HCT116 (cell line): ENCODE results near the gene DOCK1. TPM values are rescaled to one million over a fixed set of nuclear protein-coding genes. Genes with fewer than 3 reads are reported as not detected.

ENCODE experiments used
- ATAC-seq: fragments of 200-7000 bp; cut with Tn5 transposase; 2 replicates; pipeline ENCODE4 v1.9.1; 2020; ENCODE audit warnings: mild to moderate bottlenecking, moderate library complexity
- BruUV-seq: library from RNA; stranded (reverse); fragments of 400-500 nt; replicated peaks from 2 replicates; lab custom pipeline; 2021; lab: Mats Ljungman, UMichigan
- CTCF ChIA-PET: fragments of 300-600 bp; sonication (Branson Sonifier 250); formaldehyde crosslinking; loops from one replicate; lab custom pipeline; 2021; ENCODE audit warnings: antibody characterized with exemption; lab: Charles Lee
- POLR2A ChIA-PET: fragments of 300-600, 350-600 bp; sonication (Branson Sonifier 250); formaldehyde crosslinking; loops from one replicate; lab custom pipeline; 2021; ENCODE audit warnings: antibody characterized with exemption; lab: Charles Lee
- RAD21 ChIA-PET, 2 experiments: fragments of 300-600 bp; sonication (Branson Sonifier 250); formaldehyde crosslinking; loops; one replicate each; lab custom pipeline; 2023; ENCODE audit warnings: low total read pairs in 2 of 2; ENCODE audit not compliant: uncharacterized antibody in 2 of 2, unreplicated experiment in 2 of 2, low non-redundant PET in 1 of 2; lab: Charles Lee
- DNase-seq: peaks from one replicate; pipeline ENCODE4 v3.0.0-alpha.2; 2010; ENCODE audit warnings: low read depth, low spot score
- H2AFZ ChIP-seq: fragments of 200-600 bp; shearing (Covaris generic), sonication (generic); 2 replicates; pipeline ENCODE4 v1.6.1; 2017; ENCODE audit warnings: low read depth, mixed run types, mixed read lengths, antibody characterized with exemption, low read length; ENCODE audit not compliant: poor library complexity, severe bottlenecking
- H3K27ac ChIP-seq: 2 replicates; pipeline ENCODE4 v1.5.1; 2012; ENCODE audit warnings: low read depth, low read length
- H3K27me3 ChIP-seq: fragments of 200-600 bp; sonication (generic); 2 replicates; pipeline ENCODE4 v1.6.1; 2016; ENCODE audit warnings: mixed run types, low read length, mixed read lengths; ENCODE audit not compliant: insufficient read depth
- H3K36me3 ChIP-seq, 2 experiments: fragments of 200-500 bp in 1 of 2; fragments of 200-600 bp in 1 of 2; sonication (Bioruptor generic) in 1 of 2; sonication (generic) in 1 of 2; 2 replicates each; pipeline versions ENCODE4 v1.5.1 to v1.6.1; 2014 to 2016; ENCODE audit warnings: low read length in 2 of 2, inconsistent platforms in 1 of 2, mixed read lengths in 1 of 2, mixed run types in 1 of 2; ENCODE audit not compliant: insufficient read depth in 2 of 2, control insufficient read depth in 1 of 2
- H3K4me1 ChIP-seq, 2 experiments: fragments of 200-600 bp in 1 of 2; sonication (generic) in 1 of 2; 2 replicates each; pipeline versions ENCODE4 v1.5.1 to v1.6.1; 2012 to 2017; ENCODE audit warnings: low read length in 2 of 2, inconsistent platforms in 1 of 2, mild to moderate bottlenecking in 1 of 2, mixed read lengths in 1 of 2, mixed run types in 1 of 2, moderate library complexity in 1 of 2; ENCODE audit not compliant: insufficient read depth in 2 of 2, control insufficient read depth in 1 of 2
- H3K4me2 ChIP-seq: fragments of 200-600 bp; sonication (generic); 2 replicates; pipeline ENCODE4 v1.6.1; 2017; ENCODE audit warnings: mixed run types, low read length, mixed read lengths
- H3K4me3 ChIP-seq, 2 experiments: fragments of 200-600 bp in 1 of 2; sonication (generic) in 1 of 2; replicated peaks in 1 of 2; 2 replicates each; pipeline ENCODE4 v1.5.1; 2011 to 2016; ENCODE audit warnings: low read length in 2 of 2, control low read depth in 1 of 2, low read depth in 1 of 2, mild to moderate bottlenecking in 1 of 2, mixed read lengths in 1 of 2, mixed run types in 1 of 2
- H3K79me2 ChIP-seq: fragments of 200-600 bp; sonication (generic); 2 replicates; pipeline ENCODE4 v1.6.1; 2017; ENCODE audit warnings: mild to moderate bottlenecking, mixed run types, low read length, moderate library complexity, mixed read lengths; ENCODE audit not compliant: insufficient read depth
- H3K9ac ChIP-seq: fragments of 200-600 bp; sonication (generic); 2 replicates; pipeline ENCODE4 v1.6.1; 2016; ENCODE audit warnings: low read length, mixed read lengths
- H3K9me2 ChIP-seq: fragments of 200-600 bp; sonication (generic), shearing (Covaris generic); 2 replicates; pipeline ENCODE4 v1.6.1; 2017; ENCODE audit warnings: mixed run types, mild to moderate bottlenecking, moderate library complexity; ENCODE audit not compliant: insufficient read depth
- H3K9me3 ChIP-seq, 2 experiments: fragments of 200-500 bp in 1 of 2; fragments of 200-600 bp in 1 of 2; sonication (Bioruptor generic) in 1 of 2; sonication (generic) in 1 of 2; 2 replicates each; pipeline ENCODE4 v1.6.1; 2014 to 2017; ENCODE audit warnings: low read length in 2 of 2, mixed read lengths in 2 of 2, inconsistent platforms in 1 of 2, low read depth in 1 of 2, mild to moderate bottlenecking in 1 of 2, mixed run types in 1 of 2, moderate library complexity in 1 of 2; ENCODE audit not compliant: control insufficient read depth in 1 of 2, insufficient read depth in 1 of 2
- H4K20me1 ChIP-seq: fragments of 200-600 bp; sonication (generic), shearing (Covaris generic); 2 replicates; pipeline ENCODE4 v1.6.1; 2017; ENCODE audit warnings: mixed run types, mild to moderate bottlenecking, moderate library complexity; ENCODE audit not compliant: insufficient read depth
- ATF3 ChIP-seq: IDR thresholded peaks from 2 replicates; pipeline ENCODE4 v1.6.1; 2012
- CBX3 ChIP-seq: IDR thresholded peaks from 2 replicates; pipeline ENCODE4 v1.6.1; 2012; ENCODE audit warnings: low read depth
- CEBPB ChIP-seq: IDR thresholded peaks from 2 replicates; pipeline ENCODE4 v1.6.1; 2012; ENCODE audit warnings: low read depth
- CTCF ChIP-seq, 3 experiments: fragments of 200-600 bp in 1 of 3; sonication (generic) in 1 of 3; IDR thresholded peaks in 2 of 3; conservative IDR thresholded peaks in 1 of 3; 2 replicates each; pipeline ENCODE4 v1.5.1; 2012 to 2017; ENCODE audit warnings: low read depth in 2 of 3, low read length in 2 of 3, antibody characterized with exemption in 1 of 3, borderline replicate concordance in 1 of 3, control low read depth in 1 of 3, mild to moderate bottlenecking in 1 of 3, mixed read lengths in 1 of 3, mixed run types in 1 of 3, moderate library complexity in 1 of 3; ENCODE audit not compliant: insufficient read depth in 1 of 3
- EGR1 ChIP-seq: IDR thresholded peaks from 2 replicates; pipeline ENCODE4 v1.6.1; 2012; ENCODE audit warnings: low read depth
- ELF1 ChIP-seq: IDR thresholded peaks from 2 replicates; pipeline ENCODE4 v1.6.1; 2012; ENCODE audit warnings: low read depth, borderline replicate concordance
- EZH2 ChIP-seq: fragments of 200-600 bp; sonication (generic); IDR thresholded peaks from 2 replicates; pipeline ENCODE4 v1.6.1; 2017; ENCODE audit warnings: antibody characterized with exemption, mixed run types
- EZH2phosphoT487 ChIP-seq: fragments of 200-600 bp; IDR thresholded peaks from 2 replicates; pipeline ENCODE4 v1.6.1; 2018; ENCODE audit warnings: antibody characterized with exemption, borderline replicate concordance
- FOSL1 ChIP-seq: IDR thresholded peaks from 2 replicates; pipeline ENCODE4 v1.6.1; 2012; ENCODE audit warnings: low read depth
- MAX ChIP-seq: IDR thresholded peaks from 2 replicates; pipeline ENCODE4 v1.6.1; 2012
- POLR2A ChIP-seq: IDR thresholded peaks from 2 replicates; pipeline ENCODE4 v1.7.0; 2011; ENCODE audit warnings: borderline replicate concordance; ENCODE audit not compliant: insufficient read depth, insufficient read length; ENCODE audit errors: extremely low read depth
- POLR2AphosphoS5 ChIP-seq: IDR thresholded peaks from 2 replicates; pipeline ENCODE4 v1.6.1; 2011; ENCODE audit warnings: mild to moderate bottlenecking, low read depth, low read length, moderate library complexity
- RAD21 ChIP-seq: IDR thresholded peaks from 2 replicates; pipeline ENCODE4 v1.6.1; 2012; ENCODE audit warnings: low read depth, mild to moderate bottlenecking
- REST ChIP-seq: IDR thresholded peaks from 2 replicates; pipeline ENCODE4 v1.6.1; 2012; ENCODE audit warnings: low read depth
- TCF7L2 ChIP-seq: IDR thresholded peaks from 2 replicates; pipeline ENCODE4 v1.7.0; 2011; ENCODE audit warnings: borderline replicate concordance, inconsistent platforms; ENCODE audit not compliant: insufficient read depth, insufficient read length; ENCODE audit errors: extremely low read depth
- YY1 ChIP-seq: IDR thresholded peaks from 2 replicates; pipeline ENCODE4 v1.6.1; 2011; ENCODE audit warnings: low read length, low read depth, moderate library complexity, mild to moderate bottlenecking; ENCODE audit not compliant: insufficient replicate concordance; ENCODE audit errors: extremely low read depth
- ZBTB33 ChIP-seq: IDR thresholded peaks from 2 replicates; pipeline ENCODE4 v1.6.1; 2011; ENCODE audit warnings: mild to moderate bottlenecking, low read length, moderate library complexity; ENCODE audit not compliant: insufficient replicate concordance; ENCODE audit errors: extremely low read depth
- ZFX ChIP-seq: fragments of 450-650 bp; IDR thresholded peaks from 2 replicates; pipeline ENCODE4 v1.6.1; 2017
- ZNF274 ChIP-seq: fragments of 200-500 bp; sonication (Bioruptor generic); IDR thresholded peaks from 2 replicates; pipeline ENCODE4 v1.6.1; 2014; ENCODE audit warnings: mild to moderate bottlenecking, low read depth, low read length, inconsistent platforms
- intact Hi-C: fragments of 100-400 bp; cut with micrococcal nuclease; formaldehyde crosslinking; loops from 2 replicates; pipeline ENCODE4 v1.10.0; 2022
- total RNA-seq: library from RNA; stranded (reverse); gene quantifications from one replicate; pipeline ENCODE4 v1.2.1, GENCODE V29; 2021; ENCODE audit not compliant: unreplicated experiment

Gene DOCK1
- total RNA-seq, 1 experiment from 2014 or later = 46.5 TPM

- Histone ChIP-seq H3K27me3 (no peaks in the 10 kb centered on the region), H3K9me2 (no peaks in the 10 kb centered on the region), H3K79me2 (no peaks in the 10 kb centered on the region), H2AFZ (no peak overlapping the region), H3K4me2 (no peak overlapping the region), H4K20me1 (no peaks in the 10 kb centered on the region), H3K27ac (no peak overlapping the region), H3K9ac (no peak overlapping the region), H3K4me3 (no peak overlapping the region), H3K4me1 (no peaks in the 10 kb centered on the region), H3K9me3 (no peaks in the 10 kb centered on the region), H3K36me3 (no peaks in the 10 kb centered on the region)
- TF ChIP-seq ZBTB33 = no peak
- TF ChIP-seq ZNF274 = no peak
- no peak for TF ChIP-seq RAD21
- TF ChIP-seq CBX3 = no peak
- no peak for TF ChIP-seq YY1
- TF ChIP-seq POLR2AphosphoS5 = no peak
- no peak for TF ChIP-seq EZH2
- TF ChIP-seq CTCF (IDR thresholded peaks at IDR 0.05 in 2 of 3, conservative IDR thresholded peaks at IDR 0.05 in 1 of 3; ENCODE audit: borderline replicate concordance in 1 of 3, insufficient read depth in 1 of 3, low read depth in 2 of 3, low read length in 2 of 3) = no peak
- no peak for TF ChIP-seq ELF1
- no peak for TF ChIP-seq ZFX
- no peak for TF ChIP-seq ATF3
- no peak for TF ChIP-seq TCF7L2
- no peak for TF ChIP-seq POLR2A
- TF ChIP-seq REST = no peak
- TF ChIP-seq FOSL1 = no peak
- TF ChIP-seq EGR1 = no peak
- TF ChIP-seq MAX = no peak
- TF ChIP-seq EZH2phosphoT487 = no peak
- TF ChIP-seq CEBPB = no peak
- DNase-seq = no peak
- ATAC-seq = no peak
- no TSS peak for BruUV-seq
- ChIA-PET CTCF (no interaction called here), RAD21 (no interaction called here), POLR2A (no interaction called here)
- intact Hi-C loops = no loop called here
Measured at GRCh38 chr10:127174866-127175265, 269.6 kb downstream of the DOCK1 start.
